Immature natural killer cell (primary cell): Measurements from ENCODE around the gene ENDOV. TPM values are rescaled to one million over a fixed set of nuclear protein-coding genes. Genes with fewer than 3 reads are reported as not detected.
A peak's percentile ranks its signal among the peaks of the same experiment; 100 is the strongest.

Experiments
- DNase-seq, 3 donors: peaks; one replicate each; pipeline ENCODE4 v3.0.0; 2022; ENCODE audit warnings: mixed read lengths in 1 of 3
- H3K27ac Mint-ChIP-seq, 6 donors: one replicate each; pipeline ENCODE4 v1.8.0; 2020; ENCODE audit warnings: mixed read lengths in 6 of 6, mild to moderate bottlenecking in 5 of 6, inconsistent platforms in 4 of 6, moderate library complexity in 3 of 6
- H3K27me3 Mint-ChIP-seq, 3 donors: one replicate each; pipeline ENCODE4 v1.8.0; 2020 to 2021; ENCODE audit warnings: low read depth in 3 of 3, mild to moderate bottlenecking in 3 of 3, mixed read lengths in 3 of 3, moderate library complexity in 3 of 3, inconsistent platforms in 1 of 3
- H3K36me3 Mint-ChIP-seq, 3 donors: one replicate each; pipeline ENCODE4 v1.8.0; 2020; ENCODE audit warnings: mixed read lengths in 3 of 3, inconsistent platforms in 2 of 3, mild to moderate bottlenecking in 2 of 3
- H3K4me1 Mint-ChIP-seq, 2 donors: one replicate each; pipeline ENCODE4 v1.8.0; 2020; ENCODE audit warnings: inconsistent platforms in 2 of 2, mild to moderate bottlenecking in 2 of 2, mixed read lengths in 2 of 2, moderate library complexity in 1 of 2
- H3K4me3 Mint-ChIP-seq, 5 donors: one replicate each; pipeline ENCODE4 v1.8.0; 2020; ENCODE audit warnings: mild to moderate bottlenecking in 5 of 5, mixed read lengths in 5 of 5, inconsistent platforms in 3 of 5, moderate library complexity in 3 of 5
- H3K9me3 Mint-ChIP-seq, 6 donors: one replicate each; pipeline ENCODE4 v1.8.0; 2020; ENCODE audit warnings: mild to moderate bottlenecking in 6 of 6, mixed read lengths in 6 of 6, inconsistent platforms in 4 of 6, moderate library complexity in 3 of 6
- polyA plus RNA-seq, 3 donors: library from polyadenylated mRNA; unstranded; fragments of 300-500 nt; fragmentation: Illumina TruSeq; gene quantifications; one replicate each; pipeline ENCODE4 v1.2.3, GENCODE V29; 2021

ENDOV gene
- polyA plus RNA-seq, 3 donors from 2014 or later = 8.1 to 11.7 (median 8.7) TPM

GRCh38 chr17:80380555-80381002 is 34.4 kb upstream of the ENDOV start:
- Mint-ChIP-seq H3K27me3 (peaks cover 9 to 30% (median 20%) of the 10 kb centered on the region in 3 donors), H3K4me1 (no peaks in the 10 kb centered on the region), H3K4me3 (no peak overlapping the region), H3K9me3 (no peaks in the 10 kb centered on the region), H3K36me3 (peaks cover 23 to 97% (median 59%) of the 10 kb centered on the region in 3 donors), H3K27ac (peak overlapping the region in 2 of 6 donors; percentile 10 to 17)
- DNase-seq = no peak

DNA sequence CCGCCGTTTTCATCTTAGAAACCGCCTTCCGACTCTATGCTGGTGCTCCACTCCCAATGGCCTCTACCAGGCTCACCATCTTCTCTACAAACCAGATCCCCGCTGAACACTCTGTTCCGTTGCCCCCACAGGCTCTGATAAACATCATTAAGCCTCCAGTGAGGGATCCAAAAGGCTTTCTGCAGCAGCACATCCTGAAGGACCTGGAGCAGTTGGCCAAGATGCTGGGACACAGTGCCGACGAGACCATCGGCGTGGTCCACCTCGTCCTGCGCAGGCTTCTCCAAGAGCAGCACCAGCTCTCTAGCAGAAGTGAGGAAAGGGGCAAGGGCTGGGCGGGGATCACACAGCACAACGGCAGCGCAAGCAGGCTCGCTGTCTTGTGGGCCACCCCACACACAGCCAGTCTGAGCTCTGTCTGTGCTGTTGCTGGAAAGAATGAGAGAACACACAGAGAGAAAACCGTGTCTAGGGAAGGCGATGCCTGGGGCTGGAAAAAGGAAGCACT is 33.5 kb upstream of the ENDOV start:
- DNase-seq = no peak
- Mint-ChIP-seq H3K36me3 (peaks cover 19 to 96% (median 58%) of the 10 kb centered on the region in 3 donors), H3K27me3 (peaks cover 9 to 39% (median 28%) of the 10 kb centered on the region in 3 donors), H3K4me3 (no peak overlapping the region), H3K9me3 (no peaks in the 10 kb centered on the region), H3K4me1 (no peaks in the 10 kb centered on the region), H3K27ac (peak overlapping the region in 4 of 6 donors; percentile 4 to 60 (median 22))

- no peak for DNase-seq
- H3K4me1 Mint-ChIP-seq = no peaks in the 10 kb centered on the region
- peak overlapping the region in 2 of 6 donors; percentile 45 to 62 for H3K27ac Mint-ChIP-seq
- no peak overlapping the region for H3K4me3 Mint-ChIP-seq
- H3K9me3 Mint-ChIP-seq = no peaks in the 10 kb centered on the region
- peaks cover 19 to 91% (median 50%) of the 10 kb centered on the region in 3 donors for H3K36me3 Mint-ChIP-seq
- peaks cover 12 to 42% (median 32%) of the 10 kb centered on the region in 3 donors for H3K27me3 Mint-ChIP-seq
Observed at GRCh38 chr17:80382446-80382845, 32.5 kb upstream of the ENDOV start.

GRCh38 chr17:80382956-80383355 is 32.0 kb upstream of the ENDOV start:
- H3K4me1 Mint-ChIP-seq = no peaks in the 10 kb centered on the region
- H3K9me3 Mint-ChIP-seq = no peaks in the 10 kb centered on the region
- H3K4me3 Mint-ChIP-seq = no peak overlapping the region
- H3K36me3 Mint-ChIP-seq = peaks cover 19 to 91% (median 52%) of the 10 kb centered on the region in 3 donors
- no peak for DNase-seq
- H3K27me3 Mint-ChIP-seq = peaks cover 13 to 44% (median 30%) of the 10 kb centered on the region in 3 donors
- H3K27ac Mint-ChIP-seq = peak overlapping the region in 4 of 6 donors; percentile 13 to 58 (median 44)

GRCh38 chr17:80384078-80384960 is 30.6 kb upstream of the ENDOV start:
- H3K4me3 Mint-ChIP-seq = no peak overlapping the region
- no peaks in the 10 kb centered on the region for H3K4me1 Mint-ChIP-seq
- peaks cover 14 to 41% (median 33%) of the 10 kb centered on the region in 3 donors for H3K27me3 Mint-ChIP-seq
- H3K27ac Mint-ChIP-seq = peak overlapping the region in 5 of 6 donors; percentile 18 to 73 (median 32)
- H3K9me3 Mint-ChIP-seq = no peaks in the 10 kb centered on the region
- DNase-seq = no peak
- peaks cover 19 to 91% (median 50%) of the 10 kb centered on the region in 3 donors for H3K36me3 Mint-ChIP-seq

GRCh38 chr17:80385046-80385445 is 29.9 kb upstream of the ENDOV start:
- H3K4me3 Mint-ChIP-seq = no peak overlapping the region
- no peak for DNase-seq
- H3K9me3 Mint-ChIP-seq = no peaks in the 10 kb centered on the region
- H3K36me3 Mint-ChIP-seq = peaks cover 19 to 90% (median 50%) of the 10 kb centered on the region in 3 donors
- no peaks in the 10 kb centered on the region for H3K4me1 Mint-ChIP-seq
- peaks cover 16 to 42% (median 35%) of the 10 kb centered on the region in 3 donors for H3K27me3 Mint-ChIP-seq
- peak overlapping the region in 3 of 6 donors; percentile 19 to 67 (median 48) for H3K27ac Mint-ChIP-seq

- Mint-ChIP-seq H3K27me3 (peaks cover 16 to 41% (median 35%) of the 10 kb centered on the region in 3 donors), H3K36me3 (peaks cover 17 to 87% (median 47%) of the 10 kb centered on the region in 3 donors), H3K9me3 (no peaks in the 10 kb centered on the region), H3K27ac (peak overlapping the region in 2 of 6 donors; percentile 34 to 51), H3K4me3 (no peak overlapping the region), H3K4me1 (peaks cover 0 to 2% of the 10 kb centered on the region in 2 donors)
- DNase-seq = no peak
Observed at GRCh38 chr17:80386341-80386740, 28.6 kb upstream of the ENDOV start.

DNA sequence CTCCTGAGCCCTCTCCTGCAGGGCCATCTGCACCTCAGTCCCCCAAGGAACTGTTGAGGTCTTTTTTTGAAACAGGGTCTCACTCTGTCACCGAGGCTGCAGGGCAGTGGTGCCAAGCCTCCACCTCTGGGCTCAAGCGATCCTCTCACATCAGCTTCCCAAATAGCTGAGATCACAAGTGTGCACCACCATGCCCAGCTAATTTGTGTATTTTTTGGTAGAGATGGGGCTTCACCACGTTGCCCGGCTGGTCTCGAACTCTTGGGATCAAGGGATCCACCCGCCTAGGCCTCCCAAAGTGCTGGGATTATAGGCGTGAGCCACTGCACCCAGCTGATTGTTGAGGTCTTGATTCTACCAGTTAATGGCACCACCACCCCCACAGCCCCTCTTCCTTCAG is 27.9 kb upstream of the ENDOV start:
- Mint-ChIP-seq H3K27me3 (peaks cover 15 to 41% (median 31%) of the 10 kb centered on the region in 3 donors), H3K4me1 (peaks cover 0 to 8% of the 10 kb centered on the region in 2 donors), H3K4me3 (no peak overlapping the region), H3K9me3 (no peaks in the 10 kb centered on the region), H3K27ac (peak overlapping the region in 1 of 6 donors; percentile 49), H3K36me3 (peaks cover 20 to 86% (median 47%) of the 10 kb centered on the region in 3 donors)
- DNase-seq = no peak

GRCh38 chr17:80388175-80388574 is 26.8 kb upstream of the ENDOV start:
- peaks cover 15 to 37% (median 29%) of the 10 kb centered on the region in 3 donors for H3K27me3 Mint-ChIP-seq
- peak overlapping the region in 1 of 6 donors; percentile 39 for H3K27ac Mint-ChIP-seq
- H3K4me3 Mint-ChIP-seq = no peak overlapping the region
- peaks cover 0 to 10% of the 10 kb centered on the region in 2 donors for H3K4me1 Mint-ChIP-seq
- no peaks in the 10 kb centered on the region for H3K9me3 Mint-ChIP-seq
- peaks cover 20 to 77% (median 47%) of the 10 kb centered on the region in 3 donors for H3K36me3 Mint-ChIP-seq
- no peak for DNase-seq

DNA sequence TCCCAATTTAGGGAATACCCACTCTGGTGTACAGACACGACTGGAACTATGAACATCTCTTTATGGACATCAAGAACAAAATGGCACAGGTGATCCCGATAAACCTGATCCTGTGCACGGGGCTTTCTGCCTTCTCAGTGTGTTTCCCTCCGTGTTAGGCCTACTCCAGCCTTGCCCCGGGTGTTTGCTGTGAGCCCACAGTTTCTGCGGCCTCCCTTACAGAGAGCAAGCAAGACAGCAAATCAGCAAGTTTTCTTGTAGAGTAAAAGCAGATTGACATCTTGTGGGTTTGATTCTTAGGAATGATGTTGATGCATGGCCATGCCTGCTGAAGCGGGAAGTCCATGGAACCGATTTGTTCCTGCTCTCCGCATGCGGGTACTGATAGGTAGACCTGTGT is 26.4 kb upstream of the ENDOV start:
- Mint-ChIP-seq H3K36me3 (peaks cover 16 to 75% (median 42%) of the 10 kb centered on the region in 3 donors), H3K4me3 (no peak overlapping the region), H3K27me3 (peaks cover 15 to 37% (median 31%) of the 10 kb centered on the region in 3 donors), H3K4me1 (peaks cover 0 to 10% of the 10 kb centered on the region in 2 donors), H3K27ac (peak overlapping the region in 1 of 6 donors; percentile 72), H3K9me3 (no peaks in the 10 kb centered on the region)
- DNase-seq = no peak

- no peak for DNase-seq
- Mint-ChIP-seq H3K27ac (peak overlapping the region in 3 of 6 donors; percentile 46 to 80 (median 72)), H3K27me3 (peaks cover 13 to 34% (median 29%) of the 10 kb centered on the region in 3 donors), H3K4me1 (peaks cover 0 to 10% of the 10 kb centered on the region in 2 donors), H3K36me3 (peaks cover 10 to 75% (median 38%) of the 10 kb centered on the region in 3 donors), H3K4me3 (no peak overlapping the region), H3K9me3 (no peaks in the 10 kb centered on the region)
Observed at GRCh38 chr17:80389011-80389995, 25.7 kb upstream of the ENDOV start.

DNA sequence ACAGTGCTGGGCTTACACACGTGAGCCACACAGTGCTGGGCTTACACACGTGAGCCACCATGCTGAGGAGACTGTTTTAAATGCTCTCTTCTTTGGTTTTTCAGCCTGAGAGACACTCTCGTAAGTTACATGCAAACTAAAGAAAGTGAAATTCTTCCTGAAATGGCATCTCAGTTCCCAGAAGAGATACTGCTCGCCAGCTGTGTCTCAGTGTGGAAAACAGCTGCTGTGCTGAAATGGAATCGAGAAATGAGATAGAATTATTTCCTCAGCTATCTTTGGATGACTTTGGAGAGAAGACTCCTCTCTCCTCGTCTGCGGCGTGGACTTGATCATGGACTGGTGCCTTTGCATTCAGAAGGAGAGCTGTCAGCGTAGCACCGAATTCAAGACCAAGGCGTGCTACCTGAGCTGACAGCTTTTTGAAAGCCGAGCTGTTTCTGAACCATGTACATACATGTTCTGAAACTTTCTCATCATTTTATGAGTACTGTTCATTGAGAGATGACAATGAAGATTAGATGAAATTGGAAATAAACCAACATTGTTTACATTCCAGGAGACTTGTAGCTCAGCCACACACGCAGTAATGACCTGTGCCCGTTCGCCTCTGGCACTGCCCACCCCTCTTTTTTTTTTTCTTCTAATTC is 21.6 kb upstream of the ENDOV start:
- Mint-ChIP-seq H3K4me3 (no peak overlapping the region), H3K27ac (peak overlapping the region in 2 of 6 donors; percentile 11 to 39), H3K27me3 (peaks cover 6 to 19% (median 12%) of the 10 kb centered on the region in 3 donors), H3K36me3 (peaks cover 10 to 53% (median 24%) of the 10 kb centered on the region in 3 donors), H3K9me3 (no peaks in the 10 kb centered on the region), H3K4me1 (peaks cover 4 to 15% of the 10 kb centered on the region in 2 donors)
- no peak for DNase-seq
